ENCODE measurements around the gene CAPRIN2.
A peak's percentile ranks its signal among the peaks of the same experiment; 100 is the strongest.

Gene CAPRIN2

GRCh38 chr12:30753751-30754382, 884 bp downstream of the CAPRIN2 start:
- H3K4me3 ChIP-seq (ENCODE audit: control insufficient read depth, low read depth, low read length): peak overlapping the region; percentile 92
- TF ChIP-seq, protein P1, sequence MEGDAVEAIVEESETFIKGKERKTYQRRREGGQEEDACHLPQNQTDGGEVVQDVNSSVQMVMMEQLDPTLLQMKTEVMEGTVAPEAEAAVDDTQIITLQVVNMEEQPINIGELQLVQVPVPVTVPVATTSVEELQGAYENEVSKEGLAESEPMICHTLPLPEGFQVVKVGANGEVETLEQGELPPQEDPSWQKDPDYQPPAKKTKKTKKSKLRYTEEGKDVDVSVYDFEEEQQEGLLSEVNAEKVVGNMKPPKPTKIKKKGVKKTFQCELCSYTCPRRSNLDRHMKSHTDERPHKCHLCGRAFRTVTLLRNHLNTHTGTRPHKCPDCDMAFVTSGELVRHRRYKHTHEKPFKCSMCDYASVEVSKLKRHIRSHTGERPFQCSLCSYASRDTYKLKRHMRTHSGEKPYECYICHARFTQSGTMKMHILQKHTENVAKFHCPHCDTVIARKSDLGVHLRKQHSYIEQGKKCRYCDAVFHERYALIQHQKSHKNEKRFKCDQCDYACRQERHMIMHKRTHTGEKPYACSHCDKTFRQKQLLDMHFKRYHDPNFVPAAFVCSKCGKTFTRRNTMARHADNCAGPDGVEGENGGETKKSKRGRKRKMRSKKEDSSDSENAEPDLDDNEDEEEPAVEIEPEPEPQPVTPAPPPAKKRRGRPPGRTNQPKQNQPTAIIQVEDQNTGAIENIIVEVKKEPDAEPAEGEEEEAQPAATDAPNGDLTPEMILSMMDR (IDR thresholded peaks at IDR 0.05; ENCODE audit: control insufficient read depth, insufficient read depth, low read depth, low read length, missing control alignments): no peak
- DNase-seq (ENCODE audit: low read depth): no peak

- DNase-seq (ENCODE audit: low read depth): no peak
- H3K4me3 ChIP-seq (ENCODE audit: control insufficient read depth, low read depth, low read length): peak overlapping the region; percentile 92
- TF ChIP-seq, protein P1 (IDR thresholded peaks at IDR 0.05; ENCODE audit: control insufficient read depth, insufficient read depth, low read depth, low read length, missing control alignments): peak; percentile 50
Measured at GRCh38 chr12:30753233-30753632, 1.5 kb downstream of the CAPRIN2 start.

DNA sequence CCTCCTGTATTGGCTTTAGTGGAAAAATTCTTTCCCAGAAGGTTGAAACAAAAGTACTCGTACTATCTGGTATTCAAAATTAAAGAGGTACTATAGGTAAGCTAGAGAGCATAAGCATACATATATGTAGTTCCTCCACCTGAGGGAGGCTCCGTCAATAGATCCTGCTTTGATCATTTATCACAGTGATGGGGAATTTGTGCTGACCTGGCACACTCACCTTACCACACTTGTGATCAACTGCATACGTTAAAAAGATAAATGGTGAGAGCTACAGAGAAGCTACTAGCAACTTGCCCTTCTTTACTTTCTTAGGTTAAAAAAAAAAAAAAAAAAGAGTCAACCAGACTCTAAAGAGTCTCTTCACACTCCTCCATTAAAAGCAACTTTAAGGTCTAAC, 2.5 kb downstream of the CAPRIN2 start:
- TF ChIP-seq, protein P1 (IDR thresholded peaks at IDR 0.05; ENCODE audit: control insufficient read depth, insufficient read depth, low read depth, low read length, missing control alignments): no peak
- no peak overlapping the region for H3K4me3 ChIP-seq (ENCODE audit: control insufficient read depth, low read depth, low read length)
- no peak for DNase-seq (ENCODE audit: low read depth)

DNA sequence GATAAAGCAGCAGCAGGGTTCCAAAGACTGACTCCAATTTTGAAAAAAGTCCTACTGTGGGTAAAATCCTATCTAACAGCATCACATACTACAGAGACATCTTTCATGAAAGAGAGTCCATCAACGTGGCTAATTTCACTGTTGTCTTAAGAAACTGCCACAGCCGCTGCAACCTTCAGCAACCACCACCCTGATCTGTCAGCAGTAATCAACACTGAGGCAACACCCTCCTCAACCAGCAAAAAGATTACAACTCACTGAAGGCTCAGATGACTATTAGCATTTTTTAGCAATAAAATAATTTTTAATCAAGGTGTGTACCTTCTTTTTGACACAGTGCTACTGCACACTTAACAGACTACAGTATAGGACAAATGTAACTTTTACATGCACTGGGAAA, 6.6 kb downstream of the CAPRIN2 start:
- no peak for DNase-seq (ENCODE audit: low read depth)
- no peak overlapping the region for H3K4me3 ChIP-seq (ENCODE audit: control insufficient read depth, low read depth, low read length)

DNA sequence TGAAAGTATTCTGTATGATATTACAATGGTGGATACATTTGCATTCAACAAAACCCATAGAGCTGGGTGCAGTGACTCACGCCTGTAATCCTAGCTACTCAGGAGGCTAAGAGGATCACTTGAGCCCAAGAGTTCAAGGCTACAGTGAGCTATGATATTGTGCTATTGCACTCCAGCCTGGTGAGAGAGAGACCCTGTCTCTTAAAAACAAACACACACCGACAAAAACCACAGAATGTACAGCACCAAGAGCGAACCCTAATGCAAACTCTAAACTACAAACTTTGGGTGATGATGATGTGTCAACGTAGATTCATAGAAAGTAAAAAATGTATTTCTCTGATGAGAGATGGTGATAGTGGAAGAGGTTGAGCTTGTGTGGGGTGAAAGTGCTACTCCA, 8.6 kb downstream of the CAPRIN2 start:
- no peak overlapping the region for H3K4me3 ChIP-seq (ENCODE audit: control insufficient read depth, low read depth, low read length)
- DNase-seq (ENCODE audit: low read depth): no peak
- TF ChIP-seq, protein P1 (IDR thresholded peaks at IDR 0.05; ENCODE audit: control insufficient read depth, insufficient read depth, low read depth, low read length, missing control alignments): no peak

More for the DNA sequence above, 6.6 kb downstream of the CAPRIN2 start:
- TF ChIP-seq, protein P1 (IDR thresholded peaks at IDR 0.05; ENCODE audit: control insufficient read depth, insufficient read depth, low read depth, low read length, missing control alignments): no peak

- H3K4me3 ChIP-seq (ENCODE audit: control insufficient read depth, low read depth, low read length): no peak overlapping the region
- TF ChIP-seq, protein P1 (IDR thresholded peaks at IDR 0.05; ENCODE audit: control insufficient read depth, insufficient read depth, low read depth, low read length, missing control alignments): no peak
Measured at GRCh38 chr12:30744321-30744720, 10.4 kb downstream of the CAPRIN2 start.

More at GRCh38 chr12:30744321-30744720, 10.4 kb downstream of the CAPRIN2 start:
- no peak for DNase-seq (ENCODE audit: low read depth)

Measured in AG09309 (cell line).